SK-N-SH (cell line): Measurements from ENCODE around the gene CSRP2. TPM values are rescaled to one million over a fixed set of nuclear protein-coding genes. Genes with fewer than 3 reads are reported as not detected.

Experiments used
- CTCF ChIA-PET: fragments of 300-600, 350-600 bp; formaldehyde crosslinking; extraction: SDS; loops from one replicate; lab custom pipeline; 2021; lab: Yijun Ruan, JAX
- POLR2A ChIA-PET: fragments of 350-600 bp; sonication (Branson Sonifier 250); formaldehyde crosslinking; extraction: SDS; loops from one replicate; lab custom pipeline; 2020; ENCODE audit warnings: antibody characterized with exemption, inconsistent platforms; lab: Yijun Ruan, JAX
- DNase-seq: peaks from one replicate; pipeline ENCODE4 v3.0.0; 2012
- H2AFZ ChIP-seq: fragments of 200-600 bp; sonication (generic); 2 replicates; pipeline ENCODE4 v1.8.1; 2016; ENCODE audit warnings: antibody characterized with exemption, mild to moderate bottlenecking, low read depth
- H3F3A ChIP-seq: fragments of 200-600 bp; sonication (generic); replicated peaks from 2 replicates; pipeline ENCODE3; 2016; ENCODE audit warnings: antibody characterized with exemption, mild to moderate bottlenecking; ENCODE audit not compliant: insufficient read depth
- H3K27ac ChIP-seq, 2 experiments: fragments of 200-500 bp in 1 of 2; fragments of 200-600 bp in 1 of 2; sonication (Bioruptor generic) in 1 of 2; sonication (generic), shearing (Covaris generic) in 1 of 2; 2 replicates each; pipeline versions ENCODE4 v1.5.1 to v1.6.1; 2014 to 2016; ENCODE audit warnings: low read depth in 2 of 2, inconsistent platforms in 1 of 2, low read length in 1 of 2, mild to moderate bottlenecking in 1 of 2, mixed read lengths in 1 of 2
- H3K27me3 ChIP-seq: fragments of 200-600 bp; sonication (generic), shearing (Covaris generic); 2 replicates; pipeline ENCODE4 v1.6.1; 2016; ENCODE audit warnings: mixed run types; ENCODE audit not compliant: insufficient read depth
- H3K36me3 ChIP-seq, 2 experiments: fragments of 200-500 bp in 1 of 2; fragments of 200-600 bp in 1 of 2; sonication (Bioruptor generic) in 1 of 2; sonication (generic) in 1 of 2; replicated peaks in 1 of 2; 2 replicates each; pipeline versions ENCODE3 to v1.5.1; 2014 to 2016; ENCODE audit warnings: low read length in 1 of 2, mild to moderate bottlenecking in 1 of 2; ENCODE audit not compliant: insufficient read depth in 2 of 2, control insufficient read depth in 1 of 2
- H3K4me1 ChIP-seq, 2 experiments: fragments of 200-500 bp in 1 of 2; fragments of 200-600 bp in 1 of 2; sonication (Bioruptor generic) in 1 of 2; sonication (generic), shearing (Covaris generic) in 1 of 2; 2 replicates each; pipeline versions ENCODE4 v1.5.1 to v1.6.1; 2014 to 2016; ENCODE audit warnings: low read depth in 1 of 2, low read length in 1 of 2, mixed run types in 1 of 2; ENCODE audit not compliant: insufficient read depth in 2 of 2, control insufficient read depth in 1 of 2
- H3K4me2 ChIP-seq: fragments of 200-600 bp; sonication (generic), shearing (Covaris generic); 2 replicates; pipeline ENCODE4 v1.6.1; 2017; ENCODE audit warnings: mixed run types
- H3K4me3 ChIP-seq, 2 experiments: fragments of 200-500 bp in 1 of 2; fragments of 200-600 bp in 1 of 2; sonication (Bioruptor generic) in 1 of 2; sonication (generic), shearing (Covaris generic) in 1 of 2; 2 replicates each; pipeline versions ENCODE4 v1.5.1 to v1.8.1; 2014 to 2016; ENCODE audit warnings: low read depth in 2 of 2, inconsistent platforms in 1 of 2, low read length in 1 of 2, mild to moderate bottlenecking in 1 of 2, mixed read lengths in 1 of 2, moderate library complexity in 1 of 2
- H3K79me2 ChIP-seq: fragments of 200-600 bp; sonication (generic); 2 replicates; pipeline ENCODE4 v1.8.1; 2017; ENCODE audit warnings: mild to moderate bottlenecking; ENCODE audit not compliant: insufficient read depth
- H3K9ac ChIP-seq: fragments of 200-600 bp; sonication (generic); 2 replicates; pipeline ENCODE4 v1.6.1; 2017; ENCODE audit warnings: mixed run types
- H3K9me2 ChIP-seq: fragments of 200-600 bp; sonication (generic); 2 replicates; pipeline ENCODE4 v1.6.1; 2017; ENCODE audit warnings: mixed run types
- H3K9me3 ChIP-seq: fragments of 200-600 bp; sonication (generic); 2 replicates; pipeline ENCODE4 v1.6.1; 2017; ENCODE audit warnings: mixed run types, mild to moderate bottlenecking, moderate library complexity
- H4K20me1 ChIP-seq: fragments of 200-600 bp; sonication (generic); 2 replicates; pipeline ENCODE4 v1.6.1; 2017; ENCODE audit warnings: mild to moderate bottlenecking, mixed run types; ENCODE audit not compliant: insufficient read depth
- CTCF ChIP-seq: fragments of 200-600 bp; sonication (generic); IDR thresholded peaks from 2 replicates; pipeline ENCODE4 v1.6.1; 2017; ENCODE audit warnings: antibody characterized with exemption, mild to moderate bottlenecking, moderate library complexity
- ELF1 ChIP-seq: IDR thresholded peaks from 2 replicates; pipeline ENCODE4 v1.4.0; 2012
- RAD21 ChIP-seq: IDR thresholded peaks from 2 replicates; pipeline ENCODE4 v1.6.1; 2012; ENCODE audit warnings: mild to moderate bottlenecking, low read length
- RCOR1 ChIP-seq: fragments of 150-350 bp; IDR thresholded peaks from 2 replicates; pipeline ENCODE4 v1.6.1; 2017; ENCODE audit warnings: antibody characterized with exemption, low read length
- REST ChIP-seq: IDR thresholded peaks from 2 replicates; pipeline ENCODE4 v1.6.1; 2012; ENCODE audit warnings: mild to moderate bottlenecking, low read depth, low read length, moderate library complexity
- RFX5 ChIP-seq: IDR thresholded peaks from 2 replicates; pipeline ENCODE4 v1.6.1; 2012; ENCODE audit warnings: mild to moderate bottlenecking, improper control_type of control experiment, low read length
- SMC3 ChIP-seq: IDR thresholded peaks from 2 replicates; pipeline ENCODE4 v1.6.1; 2012; ENCODE audit warnings: low read depth, low read length, improper control_type of control experiment
- TAF1 ChIP-seq: IDR thresholded peaks from 2 replicates; pipeline ENCODE4 v1.6.1; 2012; ENCODE audit warnings: low read depth, mild to moderate bottlenecking, low read length, moderate library complexity, borderline replicate concordance
- YY1 ChIP-seq: IDR thresholded peaks from 2 replicates; pipeline ENCODE4 v1.4.0; 2012; ENCODE audit warnings: low read depth, mild to moderate bottlenecking
- WGBS: methylation state at CpG from one replicate; pipeline ENCODE4 v1.1.6; 2017; ENCODE audit warnings: low lambda C conversion rate; 5-methylcytosine and 5-hydroxymethylcytosine counted together
- polyA plus RNA-seq, 3 experiments: library from polyadenylated mRNA; depleted of rRNA; stranded (reverse); fragments of >200 nt; gene quantifications; 2 replicates each; pipeline ENCODE4 v1.2.3, GENCODE V29; 2012

CSRP2 gene
- polyA plus RNA-seq, 1 of the 3 experiments (the other 2 are of a cell fraction): 87.6 TPM

GRCh38 chr12:76830436-76830835 is 48.4 kb downstream of the CSRP2 start:
- no peaks in the 10 kb centered on the region; a peak in 1 of 4 replicates for H3K4me1 ChIP-seq
- DNase-seq: no peak
- H3K4me3 ChIP-seq: no peak overlapping the region
- ChIA-PET CTCF (interaction anchor here (1.1 to 1.4 kb wide), 2 partner anchors 9 to 180 kb away, joined by 3 read pairs; no protein-coding TSS in a partner anchor), POLR2A (no interaction called here)
- H3K4me2 ChIP-seq: no peak overlapping the region
- no peaks in the 10 kb centered on the region for H3K79me2 ChIP-seq
- H3F3A ChIP-seq: peaks cover 5% of the 10 kb centered on the region
- H3K9ac ChIP-seq: no peak overlapping the region
- peaks cover 37 to 87% of the 10 kb centered on the region in 2 experiments for H3K36me3 ChIP-seq
- no peaks in the 10 kb centered on the region for H4K20me1 ChIP-seq
- no peak overlapping the region for H2AFZ ChIP-seq
- no peaks in the 10 kb centered on the region for H3K27me3 ChIP-seq
- TF ChIP-seq RCOR1 (no peak), ELF1 (no peak), RFX5 (no peak), YY1 (no peak), TAF1 (no peak)
- H3K9me2 ChIP-seq: no peaks in the 10 kb centered on the region
- no peak overlapping the region; a peak in 1 of 4 replicates for H3K27ac ChIP-seq
- H3K9me3 ChIP-seq: 0 out of 2 replicates have a peak, but pooled peaks cover 13% of the 10 kb centered on the region

- peak overlapping the region in 1 of 2 experiments; percentile 43; a peak in 1 of 4 replicates for H3K4me3 ChIP-seq
- no peak for TF ChIP-seq REST
- TF ChIP-seq SMC3: 0 out of 2 replicates have a peak, but pooled peaks have one; percentile 24
- peak; percentile 53 for TF ChIP-seq RAD21
- TF ChIP-seq CTCF: peak; percentile 75
- TF ChIP-seq, all 33 proteins: peak for 3
- H3F3A ChIP-seq: no peaks in the 10 kb centered on the region
- H3K27me3 ChIP-seq: no peaks in the 10 kb centered on the region
- no peaks in the 10 kb centered on the region for H3K9me3 ChIP-seq
- CTCF ChIA-PET: interaction anchor here (0.6 to 2.8 kb wide), 15 partner anchors 8 to 265 kb away, joined by 3 to 20 read pairs (median 3); partner anchors contain the start of gene CSRP2
- peaks cover 34 to 36% of the 10 kb centered on the region in 2 experiments for H3K36me3 ChIP-seq
- POLR2A ChIA-PET: no interaction called here
- no peaks in the 10 kb centered on the region for H3K9me2 ChIP-seq
- no peak overlapping the region for H3K9ac ChIP-seq
- DNase-seq: peak; percentile 34
- H4K20me1 ChIP-seq: no peaks in the 10 kb centered on the region
- no peak overlapping the region for H3K4me2 ChIP-seq
- H2AFZ ChIP-seq: no peak overlapping the region
- no peak overlapping the region for H3K27ac ChIP-seq
- WGBS: 38% methylated on average over 2 of the region's 2 CpGs
- no peaks in the 10 kb centered on the region; a peak in 2 of 4 replicates for H3K4me1 ChIP-seq
- no peaks in the 10 kb centered on the region; the same call in 1 of the 2 replicates for H3K79me2 ChIP-seq
Observed at GRCh38 chr12:76820888-76821482, 57.8 kb downstream of the CSRP2 start.
